CD4-positive, alpha-beta T cell treated with Interleukin-6 at 100 ng/mL for 8 hours (primary cell): Measurements from ENCODE around the gene GAGE12H.
"Not testable (repeated sequence)": the region's sequence is repeated elsewhere in the genome, so short reads cannot be mapped to it uniquely, and the experiment has no call there.

ENCODE experiments used
- DNase-seq: peaks from one replicate; pipeline ENCODE4 v3.0.0-alpha.2; 2020; ENCODE audit warnings: mixed read lengths, low spot score

The GAGE12H gene, protein sequence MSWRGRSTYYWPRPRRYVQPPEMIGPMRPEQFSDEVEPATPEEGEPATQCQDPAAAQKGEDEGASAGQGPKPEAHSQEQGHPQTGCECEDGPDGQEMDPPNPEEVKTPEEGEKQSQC

DNA sequence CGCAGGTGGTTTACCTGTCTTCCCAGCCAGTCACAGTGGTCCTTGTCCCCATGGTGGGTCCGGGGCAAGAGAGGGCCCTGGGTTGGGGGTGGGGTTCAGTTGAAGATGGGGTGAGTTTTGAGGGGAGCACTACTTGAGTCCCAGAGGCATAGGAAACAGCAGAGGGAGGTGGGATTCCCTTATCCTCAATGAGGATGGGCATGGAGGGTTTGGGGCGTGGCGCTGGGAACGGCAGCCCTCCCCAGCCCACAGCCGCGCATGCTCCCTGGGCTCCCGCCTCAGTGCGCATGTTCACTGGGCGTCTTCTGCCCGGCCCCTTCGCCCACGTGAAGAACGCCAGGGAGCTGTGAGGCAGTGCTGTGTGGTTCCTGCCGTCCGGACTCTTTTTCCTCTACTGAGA is at the start of gene GAGE12H:
TSS of gene GAGE12H (plus strand) at position 301 of the 400 bp plus-strand sequence. CDS start 1,155 bp downstream, outside the sequence.
- not testable (repeated sequence) for DNase-seq

DNA sequence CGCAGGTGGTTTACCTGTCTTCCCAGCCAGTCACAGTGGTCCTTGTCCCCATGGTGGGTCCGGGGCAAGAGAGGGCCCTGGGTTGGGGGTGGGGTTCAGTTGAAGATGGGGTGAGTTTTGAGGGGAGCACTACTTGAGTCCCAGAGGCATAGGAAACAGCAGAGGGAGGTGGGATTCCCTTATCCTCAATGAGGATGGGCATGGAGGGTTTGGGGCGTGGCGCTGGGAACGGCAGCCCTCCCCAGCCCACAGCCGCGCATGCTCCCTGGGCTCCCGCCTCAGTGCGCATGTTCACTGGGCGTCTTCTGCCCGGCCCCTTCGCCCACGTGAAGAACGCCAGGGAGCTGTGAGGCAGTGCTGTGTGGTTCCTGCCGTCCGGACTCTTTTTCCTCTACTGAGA is 47.9 kb upstream of the GAGE12H start, which contains the start of gene GAGE12C:
TSS of gene GAGE12C (plus strand) at position 301 of the 400 bp plus-strand sequence. CDS start 1,155 bp downstream, outside the sequence.
- DNase-seq, result not testable (repeated sequence)

DNA sequence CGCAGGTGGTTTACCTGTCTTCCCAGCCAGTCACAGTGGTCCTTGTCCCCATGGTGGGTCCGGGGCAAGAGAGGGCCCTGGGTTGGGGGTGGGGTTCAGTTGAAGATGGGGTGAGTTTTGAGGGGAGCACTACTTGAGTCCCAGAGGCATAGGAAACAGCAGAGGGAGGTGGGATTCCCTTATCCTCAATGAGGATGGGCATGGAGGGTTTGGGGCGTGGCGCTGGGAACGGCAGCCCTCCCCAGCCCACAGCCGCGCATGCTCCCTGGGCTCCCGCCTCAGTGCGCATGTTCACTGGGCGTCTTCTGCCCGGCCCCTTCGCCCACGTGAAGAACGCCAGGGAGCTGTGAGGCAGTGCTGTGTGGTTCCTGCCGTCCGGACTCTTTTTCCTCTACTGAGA is 38.3 kb upstream of the GAGE12H start, which contains the start of gene GAGE12D:
TSS of gene GAGE12D (plus strand) at position 301 of the 400 bp plus-strand sequence. CDS start 1,155 bp downstream, outside the sequence.
- not testable (repeated sequence) for DNase-seq

DNA sequence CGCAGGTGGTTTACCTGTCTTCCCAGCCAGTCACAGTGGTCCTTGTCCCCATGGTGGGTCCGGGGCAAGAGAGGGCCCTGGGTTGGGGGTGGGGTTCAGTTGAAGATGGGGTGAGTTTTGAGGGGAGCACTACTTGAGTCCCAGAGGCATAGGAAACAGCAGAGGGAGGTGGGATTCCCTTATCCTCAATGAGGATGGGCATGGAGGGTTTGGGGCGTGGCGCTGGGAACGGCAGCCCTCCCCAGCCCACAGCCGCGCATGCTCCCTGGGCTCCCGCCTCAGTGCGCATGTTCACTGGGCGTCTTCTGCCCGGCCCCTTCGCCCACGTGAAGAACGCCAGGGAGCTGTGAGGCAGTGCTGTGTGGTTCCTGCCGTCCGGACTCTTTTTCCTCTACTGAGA is 28.8 kb upstream of the GAGE12H start, which contains the start of gene GAGE12E:
TSS of gene GAGE12E (plus strand) at position 301 of the 400 bp plus-strand sequence. CDS start 1,155 bp downstream, outside the sequence.
- DNase-seq, result not testable (repeated sequence)

DNA sequence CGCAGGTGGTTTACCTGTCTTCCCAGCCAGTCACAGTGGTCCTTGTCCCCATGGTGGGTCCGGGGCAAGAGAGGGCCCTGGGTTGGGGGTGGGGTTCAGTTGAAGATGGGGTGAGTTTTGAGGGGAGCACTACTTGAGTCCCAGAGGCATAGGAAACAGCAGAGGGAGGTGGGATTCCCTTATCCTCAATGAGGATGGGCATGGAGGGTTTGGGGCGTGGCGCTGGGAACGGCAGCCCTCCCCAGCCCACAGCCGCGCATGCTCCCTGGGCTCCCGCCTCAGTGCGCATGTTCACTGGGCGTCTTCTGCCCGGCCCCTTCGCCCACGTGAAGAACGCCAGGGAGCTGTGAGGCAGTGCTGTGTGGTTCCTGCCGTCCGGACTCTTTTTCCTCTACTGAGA is 19.2 kb upstream of the GAGE12H start, which contains the start of gene GAGE12F:
TSS of gene GAGE12F (plus strand) at position 301 of the 400 bp plus-strand sequence. CDS start 1,155 bp downstream, outside the sequence.
- not testable (repeated sequence) for DNase-seq

- DNase-seq, result not testable (repeated sequence)
Measured at GRCh38 chrX:49568728-49569127, 11.0 kb upstream of the GAGE12H start.

- not testable (repeated sequence) for DNase-seq
Measured at GRCh38 chrX:49569152-49569551, 10.6 kb upstream of the GAGE12H start.

GRCh38 chrX:49570100-49570499 is 9.6 kb upstream of the GAGE12H start, which contains the start of gene GAGE12G:
Gene GAGE12G, plus strand, starts transcription at chrX:49570400. Its CDS starts 1,155 bp downstream, at chrX:49571555.
- not testable (repeated sequence) for DNase-seq

DNA sequence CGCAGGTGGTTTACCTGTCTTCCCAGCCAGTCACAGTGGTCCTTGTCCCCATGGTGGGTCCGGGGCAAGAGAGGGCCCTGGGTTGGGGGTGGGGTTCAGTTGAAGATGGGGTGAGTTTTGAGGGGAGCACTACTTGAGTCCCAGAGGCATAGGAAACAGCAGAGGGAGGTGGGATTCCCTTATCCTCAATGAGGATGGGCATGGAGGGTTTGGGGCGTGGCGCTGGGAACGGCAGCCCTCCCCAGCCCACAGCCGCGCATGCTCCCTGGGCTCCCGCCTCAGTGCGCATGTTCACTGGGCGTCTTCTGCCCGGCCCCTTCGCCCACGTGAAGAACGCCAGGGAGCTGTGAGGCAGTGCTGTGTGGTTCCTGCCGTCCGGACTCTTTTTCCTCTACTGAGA is 9.4 kb downstream of the GAGE12H start, which contains the start of gene GAGE2A:
TSS of gene GAGE2A (plus strand) at position 301 of the 400 bp plus-strand sequence. CDS start 1,155 bp downstream, outside the sequence.
- DNase-seq, result not testable (repeated sequence)

- DNase-seq, result not testable (repeated sequence)
Measured at GRCh38 chrX:49589769-49590478, 10.2 kb downstream of the GAGE12H start.

DNA sequence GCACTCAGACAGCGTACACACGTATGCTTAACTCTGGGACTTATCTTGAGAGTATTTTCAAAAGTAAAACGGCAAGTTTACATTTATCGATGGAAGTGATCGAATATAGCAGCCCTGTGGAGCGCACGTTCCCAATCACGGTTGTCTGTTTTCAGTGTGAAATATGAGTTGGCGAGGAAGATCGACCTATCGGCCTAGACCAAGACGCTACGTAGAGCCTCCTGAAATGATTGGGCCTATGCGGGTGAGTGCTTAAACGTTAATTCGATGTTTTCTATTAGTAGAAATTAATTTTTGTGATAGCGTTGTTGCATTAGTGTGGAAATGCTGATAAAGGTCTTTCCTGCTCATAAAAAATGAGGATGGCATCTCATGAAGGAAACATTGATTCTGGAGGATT is 10.7 kb downstream of the GAGE12H start:
- DNase-seq, result not testable (repeated sequence)

DNA sequence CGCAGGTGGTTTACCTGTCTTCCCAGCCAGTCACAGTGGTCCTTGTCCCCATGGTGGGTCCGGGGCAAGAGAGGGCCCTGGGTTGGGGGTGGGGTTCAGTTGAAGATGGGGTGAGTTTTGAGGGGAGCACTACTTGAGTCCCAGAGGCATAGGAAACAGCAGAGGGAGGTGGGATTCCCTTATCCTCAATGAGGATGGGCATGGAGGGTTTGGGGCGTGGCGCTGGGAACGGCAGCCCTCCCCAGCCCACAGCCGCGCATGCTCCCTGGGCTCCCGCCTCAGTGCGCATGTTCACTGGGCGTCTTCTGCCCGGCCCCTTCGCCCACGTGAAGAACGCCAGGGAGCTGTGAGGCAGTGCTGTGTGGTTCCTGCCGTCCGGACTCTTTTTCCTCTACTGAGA is 19.0 kb downstream of the GAGE12H start, which contains the start of gene GAGE1:
TSS of gene GAGE1 (plus strand) at position 301 of the 400 bp plus-strand sequence. CDS start 1,155 bp downstream, outside the sequence.
- not testable (repeated sequence) for DNase-seq

GRCh38 chrX:49610718-49611310 is 31.1 kb downstream of the GAGE12H start:
- no peak for DNase-seq

DNA sequence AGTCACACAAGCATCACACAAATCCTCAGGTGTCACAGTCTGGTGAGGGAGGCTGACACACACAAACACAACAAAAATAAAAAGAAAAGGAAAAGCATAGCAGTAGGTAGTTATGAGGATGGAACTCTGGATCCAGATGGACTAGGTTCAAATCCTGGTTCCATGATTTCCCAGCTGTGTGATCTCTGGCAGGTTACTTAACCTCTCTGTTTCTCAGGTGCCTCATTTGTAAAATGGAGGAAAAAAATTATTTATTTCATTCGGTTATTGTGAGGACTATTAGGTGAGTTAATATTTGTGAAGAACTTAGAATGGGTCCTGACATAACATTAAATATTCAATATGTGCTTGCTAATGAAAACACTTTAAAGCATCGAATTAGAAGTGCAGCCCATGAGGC is 38.8 kb downstream of the GAGE12H start:
- no peak for DNase-seq

DNA sequence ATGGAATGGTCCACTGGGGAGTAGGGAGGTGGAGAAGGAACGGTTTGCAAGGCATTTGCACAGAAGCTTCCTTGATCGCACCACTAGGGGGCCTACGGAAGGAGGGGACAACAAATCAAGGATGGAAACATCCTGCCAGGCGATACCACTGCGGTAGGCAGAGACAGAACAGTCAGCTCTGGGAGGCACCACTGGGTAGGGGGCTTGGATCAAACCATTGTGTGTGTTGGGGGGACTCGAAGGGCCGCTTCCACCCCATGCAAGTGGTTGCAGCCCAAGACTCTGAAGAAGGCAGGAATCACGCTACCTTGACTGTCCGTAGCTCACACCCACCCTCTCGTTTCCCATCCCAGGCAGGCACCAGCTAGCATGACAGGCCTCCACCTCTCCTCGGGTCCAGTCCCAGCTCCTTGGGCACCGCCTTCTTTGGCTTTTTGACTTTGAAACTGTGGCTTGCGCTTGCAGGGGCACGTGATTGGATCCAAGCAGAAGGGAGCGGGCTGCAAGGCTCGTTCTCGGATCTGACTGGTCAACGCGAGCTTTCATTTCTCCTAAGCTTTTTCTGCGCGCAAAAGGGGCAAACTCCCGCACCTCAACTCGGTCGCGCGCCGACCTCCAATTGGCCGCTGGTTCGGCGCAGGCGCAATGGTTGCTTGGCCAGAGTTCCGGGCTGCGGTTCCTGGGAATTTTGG is 47.5 kb downstream of the GAGE12H start:
- DNase-seq, result no peak
